Colonic mucosa (tissue), 4 donors: ENCODE measurements around the gene PRKCA. TPM values are rescaled to one million over a fixed set of nuclear protein-coding genes. Genes with fewer than 3 reads are reported as not detected.

ENCODE experiments used
- DNase-seq: peaks from one replicate; pipeline ENCODE4 v3.0.0-alpha.2; 2020
- H3K27ac ChIP-seq: fragments of 200-600 bp; one replicate; pipeline ENCODE4 v1.8.0; 2021
- H3K27me3 ChIP-seq: fragments of 200-600 bp; one replicate; pipeline ENCODE4 v1.8.0; 2021
- H3K36me3 ChIP-seq: fragments of 200-600 bp; one replicate; pipeline ENCODE4 v1.8.0; 2021
- H3K4me1 ChIP-seq: fragments of 200-600 bp; one replicate; pipeline ENCODE4 v1.8.0; 2021; ENCODE audit warnings: mild to moderate bottlenecking
- H3K4me3 ChIP-seq: fragments of 200-600 bp; one replicate; pipeline ENCODE4 v1.8.0; 2021
- H3K9ac ChIP-seq, 2 donors: one replicate each; pipeline ENCODE4 v1.7.0; 2013; ENCODE audit warnings: control low read depth in 2 of 2, low read depth in 2 of 2, low read length in 2 of 2
- H3K9me3 ChIP-seq: fragments of 200-600 bp; one replicate; pipeline ENCODE4 v1.8.0; 2021
- CTCF ChIP-seq: fragments of 200-600 bp; IDR thresholded peaks from one replicate; pipeline ENCODE4 v1.8.0; 2022; ENCODE audit warnings: antibody characterized with exemption, mild to moderate bottlenecking
- intact Hi-C: fragments of 100-400 bp; cut with DNase I; formaldehyde crosslinking; loops from one replicate; pipeline ENCODE4 v1.14.1; 2022
- total RNA-seq, 2 donors: library from RNA; stranded (reverse); fragmentation: NEBNext Ultra II Directional in 1 of 2; extraction: Animal tissue kit (Norgen Biotek cat#: 25700) in 1 of 2; gene quantifications; one replicate each; pipeline ENCODE4 v1.2.1, GENCODE V29; 2021
- donor health status: healthy.
- donor health status: DM: no; HTN: no; CAD: no.
- donor health status: DM: no; HTN: no; CAD: no.

Gene PRKCA
- total RNA-seq, 2 donors from 2014 or later = 40.0 to 41.8 TPM

- Histone ChIP-seq H3K9ac (no peak overlapping the region), H3K27ac (no peak overlapping the region), H3K9me3 (no peaks in the 10 kb centered on the region), H3K4me1 (no peaks in the 10 kb centered on the region), H3K36me3 (no peaks in the 10 kb centered on the region), H3K27me3 (no peaks in the 10 kb centered on the region), H3K4me3 (no peak overlapping the region)
- intact Hi-C loops = no loop called here
- TF ChIP-seq CTCF = no peak
- no peak for DNase-seq
Observed at GRCh38 chr17:66630828-66631472, 328.5 kb downstream of the PRKCA start.

- H3K27me3 ChIP-seq = no peaks in the 10 kb centered on the region
- no peaks in the 10 kb centered on the region for H3K36me3 ChIP-seq
- TF ChIP-seq CTCF = no peak
- H3K4me3 ChIP-seq = no peak overlapping the region
- intact Hi-C loops = no loop called here
- H3K9ac ChIP-seq = no peak overlapping the region
- no peaks in the 10 kb centered on the region for H3K4me1 ChIP-seq
- no peak for DNase-seq
- H3K9me3 ChIP-seq = no peaks in the 10 kb centered on the region
- H3K27ac ChIP-seq = no peak overlapping the region
Observed at GRCh38 chr17:66632731-66633130, 330.3 kb downstream of the PRKCA start.

- no peak for DNase-seq
- Histone ChIP-seq H3K9me3 (no peaks in the 10 kb centered on the region), H3K4me1 (no peaks in the 10 kb centered on the region), H3K27ac (no peak overlapping the region), H3K36me3 (no peaks in the 10 kb centered on the region), H3K9ac (no peak overlapping the region), H3K27me3 (no peaks in the 10 kb centered on the region), H3K4me3 (no peak overlapping the region)
- intact Hi-C loops = no loop called here
- TF ChIP-seq CTCF = no peak
Observed at GRCh38 chr17:66633317-66633965, 331.0 kb downstream of the PRKCA start.

GRCh38 chr17:66634193-66634592, 331.8 kb downstream of the PRKCA start:
- Histone ChIP-seq H3K36me3 (no peaks in the 10 kb centered on the region), H3K4me1 (no peaks in the 10 kb centered on the region), H3K9ac (no peak overlapping the region), H3K4me3 (no peak overlapping the region), H3K27me3 (no peaks in the 10 kb centered on the region), H3K9me3 (no peaks in the 10 kb centered on the region), H3K27ac (no peak overlapping the region)
- intact Hi-C loops = no loop called here
- TF ChIP-seq CTCF = no peak
- DNase-seq = no peak

GRCh38 chr17:66635386-66636045, 333.1 kb downstream of the PRKCA start:
- no peak overlapping the region for H3K4me3 ChIP-seq
- H3K9ac ChIP-seq = no peak overlapping the region
- no peak overlapping the region for H3K27ac ChIP-seq
- no peak for DNase-seq
- no peaks in the 10 kb centered on the region for H3K4me1 ChIP-seq
- H3K9me3 ChIP-seq = no peaks in the 10 kb centered on the region
- no peaks in the 10 kb centered on the region for H3K27me3 ChIP-seq
- H3K36me3 ChIP-seq = no peaks in the 10 kb centered on the region
- intact Hi-C loops = no loop called here
- no peak for TF ChIP-seq CTCF
